Erythroblast (primary cell): ENCODE results near the gene SOX1.

Experiments used
- GATA1 ChIP-seq: IDR thresholded peaks from 2 replicates; pipeline ENCODE4 v1.6.1; 2011; ENCODE audit warnings: low read depth, mild to moderate bottlenecking, control low read depth, low read length, moderate library complexity
- POLR2A ChIP-seq: IDR thresholded peaks from 2 replicates; pipeline ENCODE4 v1.6.1; 2011; ENCODE audit warnings: mild to moderate bottlenecking, low read length

DNA sequence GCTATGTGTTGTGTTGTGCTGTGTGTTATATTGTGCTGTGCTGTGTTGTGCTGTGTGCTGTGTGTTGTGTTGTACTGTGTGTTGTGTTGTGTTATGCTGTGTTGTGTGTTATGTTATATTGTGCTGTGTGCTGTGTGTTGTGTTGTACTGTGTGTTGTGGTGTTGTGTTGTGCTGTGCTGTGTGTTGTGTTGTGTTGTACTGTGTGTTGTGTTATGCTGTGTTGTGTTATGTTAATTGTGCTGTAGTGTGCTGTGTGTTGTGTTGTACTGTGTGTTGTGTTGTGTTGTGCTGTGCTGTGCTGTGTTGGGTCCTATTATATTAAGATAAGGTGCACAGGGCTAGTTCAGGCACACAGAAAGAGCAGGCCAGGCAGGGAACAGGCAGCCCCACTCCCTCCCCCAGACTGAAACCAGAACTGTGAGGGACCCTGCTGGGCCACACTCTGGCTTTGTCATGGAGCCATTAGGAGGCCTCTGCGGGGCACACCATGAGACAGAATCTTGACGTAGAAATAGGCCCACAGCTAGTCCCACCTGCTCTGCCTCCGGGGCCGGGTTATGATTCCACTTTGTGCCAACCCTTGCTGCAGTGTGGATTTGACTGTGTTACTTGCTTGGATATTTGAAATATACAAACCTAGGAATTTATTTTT is 12.1 kb downstream of the SOX1 start:
- TF ChIP-seq POLR2A (no peak), GATA1 (no peak)
